ENCODE measurements around the gene TUB. TPM values are rescaled to one million over a fixed set of nuclear protein-coding genes. Genes with fewer than 3 reads are reported as not detected.
A peak's percentile ranks its signal among the peaks of the same experiment; 100 is the strongest.

TUB gene
- total and polyA plus RNA-seq, 2 of the 8 experiments (the other 6 are each of a cell fraction or from before 2014, with no cell fraction given) = 15.3 to 31.3 TPM

DNA sequence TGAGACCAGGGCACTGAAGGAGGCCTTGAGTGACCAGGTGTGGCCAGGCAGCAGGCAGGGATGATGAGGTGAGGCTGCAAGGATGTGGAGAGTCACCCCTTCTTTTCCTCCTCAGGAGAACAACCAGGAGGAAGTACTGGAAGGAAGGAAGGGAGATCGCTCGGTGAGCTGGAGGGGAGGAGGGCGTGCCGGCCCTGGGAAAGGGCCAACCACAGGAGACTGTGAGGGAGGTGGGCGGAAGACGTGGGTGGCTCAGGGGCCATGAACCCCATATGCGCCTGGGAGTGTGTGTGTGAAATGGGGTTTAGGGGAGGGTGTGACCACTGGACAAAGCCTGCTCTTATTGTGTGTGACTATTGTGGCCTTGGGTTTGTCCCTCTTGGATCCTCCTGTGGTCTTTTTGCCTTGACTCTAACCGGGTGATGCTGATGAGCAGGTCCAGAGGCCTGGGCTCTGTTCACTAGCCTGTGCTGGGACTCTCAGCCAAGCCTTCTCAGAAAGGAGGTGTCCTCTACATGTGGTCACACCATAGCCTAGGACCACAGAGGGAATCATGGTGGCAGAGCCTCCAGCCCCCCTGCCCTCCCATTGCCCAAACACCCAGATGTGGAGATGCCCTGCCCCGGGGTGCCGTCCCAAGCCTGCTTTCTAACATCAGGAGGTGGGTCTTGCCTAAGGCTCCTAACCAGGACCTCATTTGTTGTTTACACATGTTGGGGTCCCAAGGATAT is 41.3 kb upstream of the TUB start:
- FAIRE-seq = no peak
- TF ChIP-seq ASH2L (IDR thresholded peaks at IDR 0.05; ENCODE audit: low read length) (no peak), HDAC6 (IDR thresholded peaks at IDR 0.05; ENCODE audit: low read depth, low read length) (no peak), E2F6 (IDR thresholded peaks at IDR 0.05) (no peak), RFX5 (IDR thresholded peaks at IDR 0.05; ENCODE audit: borderline replicate concordance, low read depth, low read length) (no peak), ATF2 (IDR thresholded peaks at IDR 0.05; ENCODE audit: low read length) (no peak)
- Histone ChIP-seq H3K36me3 (ENCODE audit: control insufficient read depth in 2 of 4, insufficient read depth in 4 of 4, low read length in 3 of 4) (no peaks in the 10 kb centered on the region), H3K9ac (replicated peaks in 1 of 4; ENCODE audit: extremely low read depth in 1 of 4, low read depth in 3 of 4, low read length in 3 of 4) (no peak overlapping the region), H3K4ac (replicated peaks; ENCODE audit: insufficient read length, low read depth, low read length) (no peak overlapping the region), H2BK20ac (ENCODE audit: low read length) (no peak overlapping the region), H4K20me1 (replicated peaks in 1 of 2; ENCODE audit: control insufficient read depth in 1 of 2, insufficient read depth in 2 of 2, low read length in 2 of 2) (no peaks in the 10 kb centered on the region), H3K4me2 (ENCODE audit: insufficient read depth in 1 of 2, low read depth in 2 of 2, low read length in 2 of 2) (no peak overlapping the region), H3K56ac (replicated peaks; ENCODE audit: insufficient read length, low read depth, low read length) (no peak overlapping the region), H4K5ac (ENCODE audit: insufficient read length, low read depth, low read length) (no peak overlapping the region), H3K23ac (ENCODE audit: insufficient read length) (no peak overlapping the region), H2AFZ (ENCODE audit: low read length) (no peak overlapping the region), H2BK5ac (ENCODE audit: low read depth, low read length) (0 out of 2 replicates have a peak overlapping the region, but pooled peaks have one; percentile 28), H3K9me3 (ENCODE audit: insufficient read depth in 2 of 2, low read depth in 1 of 2, low read length in 1 of 2) (no peaks in the 10 kb centered on the region), H3K27me3 (replicated peaks in 1 of 4; ENCODE audit: control insufficient read depth in 3 of 4, extremely low read depth in 1 of 4, insufficient read depth in 3 of 4, low read length in 3 of 4) (no peaks in the 10 kb centered on the region; a peak in 1 of 7 replicates), H3K79me1 (ENCODE audit: low read depth, low read length) (no peaks in the 10 kb centered on the region), H2BK12ac (ENCODE audit: low read depth, low read length) (peak overlapping the region; percentile 55; the same call in 1 of the 2 replicates), H3K79me2 (ENCODE audit: control insufficient read depth in 1 of 2, insufficient read depth in 2 of 2, low read length in 2 of 2) (no peaks in the 10 kb centered on the region), H2AK5ac (ENCODE audit: low read depth, low read length) (no peak overlapping the region), H3K27ac (ENCODE audit: low read depth, low read length) (no peak overlapping the region), H2BK120ac (replicated peaks; ENCODE audit: low read depth, low read length) (no peak overlapping the region), H4K8ac (ENCODE audit: extremely low read depth, insufficient read depth, low read length) (no peak overlapping the region; the same call in 1 of the 2 replicates), H3K23me2 (ENCODE audit: low read depth, low read length) (no peaks in the 10 kb centered on the region), H3K14ac (ENCODE audit: insufficient read length) (no peak overlapping the region), H3K4me1 (replicated peaks in 1 of 4; ENCODE audit: control insufficient read depth in 3 of 4, insufficient read depth in 4 of 4, low read length in 3 of 4) (no peaks in the 10 kb centered on the region; a peak in 1 of 7 replicates), H3K4me3 (ENCODE audit: extremely low read depth in 1 of 4, insufficient read depth in 2 of 4, low read depth in 3 of 4, low read length in 4 of 4) (no peak overlapping the region), H3K18ac (ENCODE audit: extremely low read depth, low read length) (no peak overlapping the region), H4K91ac (replicated peaks; ENCODE audit: insufficient read length, low read length) (no peak overlapping the region), H2BK15ac (ENCODE audit: low read length) (no peak overlapping the region)
- 85% methylated on average over 10 of the region's 10 CpGs; no CpG with 5 or more reads in 1 of the 2 experiments for WGBS, 2 experiments (ENCODE audit: extremely low coverage in 1 of 2, insufficient coverage in 1 of 2, insufficient read length in 1 of 2, insufficient replicate concordance in 2 of 2, low coverage in 1 of 2, low lambda C conversion rate in 2 of 2, missing lambda C conversion rate in 1 of 2)
- ChIA-PET POLR2A (ENCODE audit: partially characterized antibody) (no interaction called here), CTCF (ENCODE audit: partially characterized antibody) (interaction anchor here (0.9 to 31.7 kb wide), 6 partner anchors 15 to 51 kb away, joined by 4 to 1283 read pairs (median 6); partner anchors contain the start of gene TUB)
- DNase-seq (ENCODE audit: low read depth in 1 of 2, low spot score in 2 of 2) = peak in 1 of 2 experiments; percentile 33
